HCT116 (cell line): ENCODE measurements around the gene DLX3. TPM values are rescaled to one million over a fixed set of nuclear protein-coding genes. Genes with fewer than 3 reads are reported as not detected.

ENCODE experiments used
- ATAC-seq: fragments of 200-7000 bp; cut with Tn5 transposase; 2 replicates; pipeline ENCODE4 v1.9.1; 2020; ENCODE audit warnings: mild to moderate bottlenecking, moderate library complexity
- BruUV-seq: library from RNA; stranded (reverse); fragments of 400-500 nt; replicated peaks from 2 replicates; lab custom pipeline; 2021; lab: Mats Ljungman, UMichigan
- CTCF ChIA-PET: fragments of 300-600 bp; sonication (Branson Sonifier 250); formaldehyde crosslinking; loops from one replicate; lab custom pipeline; 2021; ENCODE audit warnings: antibody characterized with exemption; lab: Charles Lee
- POLR2A ChIA-PET: fragments of 300-600, 350-600 bp; sonication (Branson Sonifier 250); formaldehyde crosslinking; loops from one replicate; lab custom pipeline; 2021; ENCODE audit warnings: antibody characterized with exemption; lab: Charles Lee
- RAD21 ChIA-PET, 2 experiments: fragments of 300-600 bp; sonication (Branson Sonifier 250); formaldehyde crosslinking; loops; one replicate each; lab custom pipeline; 2023; ENCODE audit warnings: low total read pairs in 2 of 2; ENCODE audit not compliant: uncharacterized antibody in 2 of 2, unreplicated experiment in 2 of 2, low non-redundant PET in 1 of 2; lab: Charles Lee
- DNase-seq: peaks from one replicate; pipeline ENCODE4 v3.0.0-alpha.2; 2010; ENCODE audit warnings: low read depth, low spot score
- H2AFZ ChIP-seq: fragments of 200-600 bp; shearing (Covaris generic), sonication (generic); 2 replicates; pipeline ENCODE4 v1.6.1; 2017; ENCODE audit warnings: low read depth, mixed run types, mixed read lengths, antibody characterized with exemption, low read length; ENCODE audit not compliant: poor library complexity, severe bottlenecking
- H3K27ac ChIP-seq: 2 replicates; pipeline ENCODE4 v1.5.1; 2012; ENCODE audit warnings: low read depth, low read length
- H3K27me3 ChIP-seq: fragments of 200-600 bp; sonication (generic); 2 replicates; pipeline ENCODE4 v1.6.1; 2016; ENCODE audit warnings: mixed run types, low read length, mixed read lengths; ENCODE audit not compliant: insufficient read depth
- H3K36me3 ChIP-seq, 2 experiments: fragments of 200-500 bp in 1 of 2; fragments of 200-600 bp in 1 of 2; sonication (Bioruptor generic) in 1 of 2; sonication (generic) in 1 of 2; 2 replicates each; pipeline versions ENCODE4 v1.5.1 to v1.6.1; 2014 to 2016; ENCODE audit warnings: low read length in 2 of 2, inconsistent platforms in 1 of 2, mixed read lengths in 1 of 2, mixed run types in 1 of 2; ENCODE audit not compliant: insufficient read depth in 2 of 2, control insufficient read depth in 1 of 2
- H3K4me1 ChIP-seq, 2 experiments: fragments of 200-600 bp in 1 of 2; sonication (generic) in 1 of 2; 2 replicates each; pipeline versions ENCODE4 v1.5.1 to v1.6.1; 2012 to 2017; ENCODE audit warnings: low read length in 2 of 2, inconsistent platforms in 1 of 2, mild to moderate bottlenecking in 1 of 2, mixed read lengths in 1 of 2, mixed run types in 1 of 2, moderate library complexity in 1 of 2; ENCODE audit not compliant: insufficient read depth in 2 of 2, control insufficient read depth in 1 of 2
- H3K4me2 ChIP-seq: fragments of 200-600 bp; sonication (generic); 2 replicates; pipeline ENCODE4 v1.6.1; 2017; ENCODE audit warnings: mixed run types, low read length, mixed read lengths
- H3K4me3 ChIP-seq, 2 experiments: fragments of 200-600 bp in 1 of 2; sonication (generic) in 1 of 2; replicated peaks in 1 of 2; 2 replicates each; pipeline ENCODE4 v1.5.1; 2011 to 2016; ENCODE audit warnings: low read length in 2 of 2, control low read depth in 1 of 2, low read depth in 1 of 2, mild to moderate bottlenecking in 1 of 2, mixed read lengths in 1 of 2, mixed run types in 1 of 2
- H3K79me2 ChIP-seq: fragments of 200-600 bp; sonication (generic); 2 replicates; pipeline ENCODE4 v1.6.1; 2017; ENCODE audit warnings: mild to moderate bottlenecking, mixed run types, low read length, moderate library complexity, mixed read lengths; ENCODE audit not compliant: insufficient read depth
- H3K9ac ChIP-seq: fragments of 200-600 bp; sonication (generic); 2 replicates; pipeline ENCODE4 v1.6.1; 2016; ENCODE audit warnings: low read length, mixed read lengths
- H3K9me2 ChIP-seq: fragments of 200-600 bp; sonication (generic), shearing (Covaris generic); 2 replicates; pipeline ENCODE4 v1.6.1; 2017; ENCODE audit warnings: mixed run types, mild to moderate bottlenecking, moderate library complexity; ENCODE audit not compliant: insufficient read depth
- H3K9me3 ChIP-seq, 2 experiments: fragments of 200-500 bp in 1 of 2; fragments of 200-600 bp in 1 of 2; sonication (Bioruptor generic) in 1 of 2; sonication (generic) in 1 of 2; 2 replicates each; pipeline ENCODE4 v1.6.1; 2014 to 2017; ENCODE audit warnings: low read length in 2 of 2, mixed read lengths in 2 of 2, inconsistent platforms in 1 of 2, low read depth in 1 of 2, mild to moderate bottlenecking in 1 of 2, mixed run types in 1 of 2, moderate library complexity in 1 of 2; ENCODE audit not compliant: control insufficient read depth in 1 of 2, insufficient read depth in 1 of 2
- H4K20me1 ChIP-seq: fragments of 200-600 bp; sonication (generic), shearing (Covaris generic); 2 replicates; pipeline ENCODE4 v1.6.1; 2017; ENCODE audit warnings: mixed run types, mild to moderate bottlenecking, moderate library complexity; ENCODE audit not compliant: insufficient read depth
- CBX3 ChIP-seq: IDR thresholded peaks from 2 replicates; pipeline ENCODE4 v1.6.1; 2012; ENCODE audit warnings: low read depth
- CEBPB ChIP-seq: IDR thresholded peaks from 2 replicates; pipeline ENCODE4 v1.6.1; 2012; ENCODE audit warnings: low read depth
- EGR1 ChIP-seq: IDR thresholded peaks from 2 replicates; pipeline ENCODE4 v1.6.1; 2012; ENCODE audit warnings: low read depth
- ELF1 ChIP-seq: IDR thresholded peaks from 2 replicates; pipeline ENCODE4 v1.6.1; 2012; ENCODE audit warnings: low read depth, borderline replicate concordance
- EZH2phosphoT487 ChIP-seq: fragments of 200-600 bp; IDR thresholded peaks from 2 replicates; pipeline ENCODE4 v1.6.1; 2018; ENCODE audit warnings: antibody characterized with exemption, borderline replicate concordance
- JUND ChIP-seq: IDR thresholded peaks from 2 replicates; pipeline ENCODE4 v1.6.1; 2012
- POLR2AphosphoS5 ChIP-seq: IDR thresholded peaks from 2 replicates; pipeline ENCODE4 v1.6.1; 2011; ENCODE audit warnings: mild to moderate bottlenecking, low read depth, low read length, moderate library complexity
- SIN3A ChIP-seq: IDR thresholded peaks from 2 replicates; pipeline ENCODE4 v1.6.1; 2012; ENCODE audit warnings: low read depth
- SP1 ChIP-seq: IDR thresholded peaks from 2 replicates; pipeline ENCODE4 v1.6.1; 2012; ENCODE audit warnings: low read depth
- TCF7L2 ChIP-seq: IDR thresholded peaks from 2 replicates; pipeline ENCODE4 v1.7.0; 2011; ENCODE audit warnings: borderline replicate concordance, inconsistent platforms; ENCODE audit not compliant: insufficient read depth, insufficient read length; ENCODE audit errors: extremely low read depth
- YY1 ChIP-seq: IDR thresholded peaks from 2 replicates; pipeline ENCODE4 v1.6.1; 2011; ENCODE audit warnings: low read length, low read depth, moderate library complexity, mild to moderate bottlenecking; ENCODE audit not compliant: insufficient replicate concordance; ENCODE audit errors: extremely low read depth
- ZFX ChIP-seq: fragments of 450-650 bp; IDR thresholded peaks from 2 replicates; pipeline ENCODE4 v1.6.1; 2017
- intact Hi-C: fragments of 100-400 bp; cut with micrococcal nuclease; formaldehyde crosslinking; loops from 2 replicates; pipeline ENCODE4 v1.10.0; 2022
- total RNA-seq: library from RNA; stranded (reverse); gene quantifications from one replicate; pipeline ENCODE4 v1.2.1, GENCODE V29; 2021; ENCODE audit not compliant: unreplicated experiment
- TF ChIP-seq, protein P1 (sequence below), 3 experiments: fragments of 200-600 bp in 1 of 3; sonication (generic) in 1 of 3; IDR thresholded peaks in 2 of 3; conservative IDR thresholded peaks in 1 of 3; 2 replicates each; pipeline ENCODE4 v1.5.1; 2012 to 2017; ENCODE audit warnings: low read depth in 2 of 3, low read length in 2 of 3, antibody characterized with exemption in 1 of 3, borderline replicate concordance in 1 of 3, control low read depth in 1 of 3, mild to moderate bottlenecking in 1 of 3, mixed read lengths in 1 of 3, mixed run types in 1 of 3, moderate library complexity in 1 of 3; ENCODE audit not compliant: insufficient read depth in 1 of 3
- TF ChIP-seq, protein P2 (sequence below): IDR thresholded peaks from 2 replicates; pipeline ENCODE4 v1.6.1; 2012
- TF ChIP-seq, protein P3 (sequence below): IDR thresholded peaks from 2 replicates; pipeline ENCODE4 v1.6.1; 2012; ENCODE audit warnings: low read depth

Gene DLX3
- total RNA-seq, 1 experiment from 2014 or later: not detected

DNA sequence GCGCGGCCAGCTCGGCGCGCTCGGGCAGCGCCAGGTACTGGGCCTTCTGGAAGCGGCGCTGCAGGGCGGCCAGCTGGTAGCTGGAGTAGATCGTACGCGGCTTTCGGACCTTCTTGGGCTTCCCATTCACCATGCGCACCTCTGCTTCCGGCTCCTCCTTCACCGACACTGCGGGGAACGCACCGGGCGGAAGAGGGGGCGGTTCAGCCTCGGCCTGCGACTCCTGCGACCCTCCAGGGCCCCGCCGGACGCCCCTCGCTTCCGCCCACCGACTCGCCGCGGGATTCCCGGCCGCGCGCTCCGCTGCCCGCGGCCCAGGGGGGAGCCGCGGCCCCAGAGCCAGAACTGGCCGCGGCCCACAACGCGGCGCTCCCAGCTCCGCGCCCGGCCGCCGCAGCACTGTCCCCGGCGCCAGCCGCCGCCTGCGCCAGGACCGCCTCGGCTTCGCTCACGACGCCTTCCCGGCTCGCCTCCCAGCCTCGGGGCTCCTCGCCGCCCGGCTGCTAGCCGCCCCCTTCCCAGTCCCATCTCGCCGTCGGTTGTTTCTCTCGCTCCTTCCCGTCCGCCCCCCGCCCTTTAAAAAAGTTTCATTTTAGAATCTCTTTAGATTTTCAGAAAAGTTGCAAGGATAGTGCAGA, 1.5 kb downstream of the DLX3 start:
- no peak overlapping the region for H3K4me2 ChIP-seq
- H3K4me3 ChIP-seq: no peak overlapping the region
- CTCF ChIA-PET: interaction anchor here (1.5 to 5.6 kb wide), 2 partner anchors 41 to 117 kb away, joined by 3 to 123 read pairs; no protein-coding TSS in a partner anchor
- no peak for TF ChIP-seq CEBPB
- TF ChIP-seq, all 23 proteins: peak for 0
- H3K27me3 ChIP-seq: no peaks in the 10 kb centered on the region; the same call in 1 of the 2 replicates
- no peaks in the 10 kb centered on the region for H3K79me2 ChIP-seq
- ATAC-seq (no peak), DNase-seq (no peak)
- POLR2A ChIA-PET: no interaction called here
- peaks cover 14 to 27% of the 10 kb centered on the region in 2 experiments for H3K4me1 ChIP-seq
- no peak overlapping the region for H3K9ac ChIP-seq
- H3K9me3 ChIP-seq: no peaks in the 10 kb centered on the region
- H2AFZ ChIP-seq: no peak overlapping the region
- H3K36me3 ChIP-seq: no peaks in the 10 kb centered on the region
- no peak overlapping the region for H3K27ac ChIP-seq
- no peaks in the 10 kb centered on the region for H3K9me2 ChIP-seq
- intact Hi-C loops: no loop called here
- no peaks in the 10 kb centered on the region for H4K20me1 ChIP-seq
- RAD21 ChIA-PET: no interaction called here
- BruUV-seq: no TSS peak

GRCh38 chr17:49992933-49993422, 2.0 kb downstream of the DLX3 start:
- ChIA-PET CTCF (no interaction called here), RAD21 (no interaction called here), POLR2A (no interaction called here)
- H3K4me1 ChIP-seq: peaks cover 13 to 24% of the 10 kb centered on the region in 2 experiments
- no peaks in the 10 kb centered on the region for H3K9me3 ChIP-seq
- intact Hi-C loops: no loop called here
- no peak overlapping the region for H3K9ac ChIP-seq
- no peak overlapping the region for H2AFZ ChIP-seq
- ATAC-seq (no peak), DNase-seq (no peak)
- no peaks in the 10 kb centered on the region for H4K20me1 ChIP-seq
- no peak overlapping the region for H3K4me2 ChIP-seq
- H3K9me2 ChIP-seq: no peaks in the 10 kb centered on the region
- H3K27ac ChIP-seq: no peak overlapping the region
- H3K4me3 ChIP-seq: no peak overlapping the region
- no peaks in the 10 kb centered on the region for H3K36me3 ChIP-seq
- no TSS peak for BruUV-seq
- no peaks in the 10 kb centered on the region for H3K79me2 ChIP-seq
- no peaks in the 10 kb centered on the region; the same call in 1 of the 2 replicates for H3K27me3 ChIP-seq
- TF ChIP-seq EZH2phosphoT487 (no peak), POLR2AphosphoS5 (no peak), CEBPB (no peak), TCF7L2 (no peak), EGR1 (no peak), SP1 (no peak), ZFX (no peak), ELF1 (no peak), YY1 (no peak), CBX3 (no peak), SIN3A (no peak), JUND (no peak)
- TF ChIP-seq, protein P1, sequence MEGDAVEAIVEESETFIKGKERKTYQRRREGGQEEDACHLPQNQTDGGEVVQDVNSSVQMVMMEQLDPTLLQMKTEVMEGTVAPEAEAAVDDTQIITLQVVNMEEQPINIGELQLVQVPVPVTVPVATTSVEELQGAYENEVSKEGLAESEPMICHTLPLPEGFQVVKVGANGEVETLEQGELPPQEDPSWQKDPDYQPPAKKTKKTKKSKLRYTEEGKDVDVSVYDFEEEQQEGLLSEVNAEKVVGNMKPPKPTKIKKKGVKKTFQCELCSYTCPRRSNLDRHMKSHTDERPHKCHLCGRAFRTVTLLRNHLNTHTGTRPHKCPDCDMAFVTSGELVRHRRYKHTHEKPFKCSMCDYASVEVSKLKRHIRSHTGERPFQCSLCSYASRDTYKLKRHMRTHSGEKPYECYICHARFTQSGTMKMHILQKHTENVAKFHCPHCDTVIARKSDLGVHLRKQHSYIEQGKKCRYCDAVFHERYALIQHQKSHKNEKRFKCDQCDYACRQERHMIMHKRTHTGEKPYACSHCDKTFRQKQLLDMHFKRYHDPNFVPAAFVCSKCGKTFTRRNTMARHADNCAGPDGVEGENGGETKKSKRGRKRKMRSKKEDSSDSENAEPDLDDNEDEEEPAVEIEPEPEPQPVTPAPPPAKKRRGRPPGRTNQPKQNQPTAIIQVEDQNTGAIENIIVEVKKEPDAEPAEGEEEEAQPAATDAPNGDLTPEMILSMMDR (IDR thresholded peaks at IDR 0.05 in 2 of 3, conservative IDR thresholded peaks at IDR 0.05 in 1 of 3; ENCODE audit: borderline replicate concordance in 1 of 3, insufficient read depth in 1 of 3, low read depth in 2 of 3, low read length in 2 of 3): no peak
- TF ChIP-seq, protein P2, sequence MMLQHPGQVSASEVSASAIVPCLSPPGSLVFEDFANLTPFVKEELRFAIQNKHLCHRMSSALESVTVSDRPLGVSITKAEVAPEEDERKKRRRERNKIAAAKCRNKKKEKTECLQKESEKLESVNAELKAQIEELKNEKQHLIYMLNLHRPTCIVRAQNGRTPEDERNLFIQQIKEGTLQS: no peak
- TF ChIP-seq, protein P3, sequence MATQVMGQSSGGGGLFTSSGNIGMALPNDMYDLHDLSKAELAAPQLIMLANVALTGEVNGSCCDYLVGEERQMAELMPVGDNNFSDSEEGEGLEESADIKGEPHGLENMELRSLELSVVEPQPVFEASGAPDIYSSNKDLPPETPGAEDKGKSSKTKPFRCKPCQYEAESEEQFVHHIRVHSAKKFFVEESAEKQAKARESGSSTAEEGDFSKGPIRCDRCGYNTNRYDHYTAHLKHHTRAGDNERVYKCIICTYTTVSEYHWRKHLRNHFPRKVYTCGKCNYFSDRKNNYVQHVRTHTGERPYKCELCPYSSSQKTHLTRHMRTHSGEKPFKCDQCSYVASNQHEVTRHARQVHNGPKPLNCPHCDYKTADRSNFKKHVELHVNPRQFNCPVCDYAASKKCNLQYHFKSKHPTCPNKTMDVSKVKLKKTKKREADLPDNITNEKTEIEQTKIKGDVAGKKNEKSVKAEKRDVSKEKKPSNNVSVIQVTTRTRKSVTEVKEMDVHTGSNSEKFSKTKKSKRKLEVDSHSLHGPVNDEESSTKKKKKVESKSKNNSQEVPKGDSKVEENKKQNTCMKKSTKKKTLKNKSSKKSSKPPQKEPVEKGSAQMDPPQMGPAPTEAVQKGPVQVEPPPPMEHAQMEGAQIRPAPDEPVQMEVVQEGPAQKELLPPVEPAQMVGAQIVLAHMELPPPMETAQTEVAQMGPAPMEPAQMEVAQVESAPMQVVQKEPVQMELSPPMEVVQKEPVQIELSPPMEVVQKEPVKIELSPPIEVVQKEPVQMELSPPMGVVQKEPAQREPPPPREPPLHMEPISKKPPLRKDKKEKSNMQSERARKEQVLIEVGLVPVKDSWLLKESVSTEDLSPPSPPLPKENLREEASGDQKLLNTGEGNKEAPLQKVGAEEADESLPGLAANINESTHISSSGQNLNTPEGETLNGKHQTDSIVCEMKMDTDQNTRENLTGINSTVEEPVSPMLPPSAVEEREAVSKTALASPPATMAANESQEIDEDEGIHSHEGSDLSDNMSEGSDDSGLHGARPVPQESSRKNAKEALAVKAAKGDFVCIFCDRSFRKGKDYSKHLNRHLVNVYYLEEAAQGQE: no peak
